Naive B cell (primary cell): ENCODE results near the gene IQCH. TPM values are rescaled to one million over a fixed set of nuclear protein-coding genes. Genes with fewer than 3 reads are reported as not detected.
A peak's percentile ranks its signal among the peaks of the same experiment; 100 is the strongest.

Experiments
- ATAC-seq, 2 donors: fragments of 150-1000 bp; cut with Tn5 transposase; 2 replicates each; pipeline ENCODE4 v1.10.0; 2021; ENCODE audit warnings: low read depth in 2 of 2, mild to moderate bottlenecking in 2 of 2, moderate library complexity in 2 of 2
- DNase-seq: peaks from one replicate; pipeline ENCODE4 v3.0.0; 2022
- H3K27ac Mint-ChIP-seq, 6 donors: one replicate each; pipeline ENCODE4 v1.8.0; 2020 to 2022; ENCODE audit warnings: mild to moderate bottlenecking in 6 of 6, mixed read lengths in 6 of 6, moderate library complexity in 5 of 6, inconsistent platforms in 2 of 6
- H3K27me3 Mint-ChIP-seq, 3 donors: one replicate each; pipeline ENCODE4 v1.8.0; 2021 to 2022; ENCODE audit warnings: mixed read lengths in 3 of 3, mild to moderate bottlenecking in 1 of 3
- H3K36me3 Mint-ChIP-seq, 2 donors: one replicate each; pipeline ENCODE4 v1.8.0; 2020 to 2022; ENCODE audit warnings: mixed read lengths in 2 of 2, inconsistent platforms in 1 of 2, mild to moderate bottlenecking in 1 of 2
- H3K4me1 Mint-ChIP-seq, 3 donors: one replicate each; pipeline ENCODE4 v1.8.0; 2020 to 2022; ENCODE audit warnings: mixed read lengths in 3 of 3, inconsistent platforms in 1 of 3, mild to moderate bottlenecking in 1 of 3, moderate library complexity in 1 of 3
- H3K4me3 Mint-ChIP-seq, 8 donors: one replicate each; pipeline ENCODE4 v1.8.0; 2020 to 2022; ENCODE audit warnings: mild to moderate bottlenecking in 8 of 8, mixed read lengths in 8 of 8, moderate library complexity in 8 of 8, inconsistent platforms in 2 of 8
- H3K9me3 Mint-ChIP-seq, 7 donors: one replicate each; pipeline ENCODE4 v1.8.0; 2020 to 2022; ENCODE audit warnings: mixed read lengths in 7 of 7, mild to moderate bottlenecking in 5 of 7, inconsistent platforms in 2 of 7, moderate library complexity in 1 of 7
- polyA plus RNA-seq, 6 donors: library from polyadenylated mRNA; unstranded; fragments of 300-500 nt; fragmentation: Illumina TruSeq; gene quantifications; one replicate each; pipeline ENCODE4 v1.2.3, GENCODE V29; 2021; ENCODE audit warnings: low read depth in 6 of 6

IQCH gene
- polyA plus RNA-seq, 6 donors from 2014 or later = 0.23 to 0.30 TPM; not detected in 4

GRCh38 chr15:67403428-67404154, 149.0 kb downstream of the IQCH start:
- ATAC-seq (no peak), DNase-seq (no peak)
- Mint-ChIP-seq H3K9me3 (no peaks in the 10 kb centered on the region), H3K4me1 (no peaks in the 10 kb centered on the region), H3K27ac (no peak overlapping the region), H3K4me3 (no peak overlapping the region), H3K36me3 (no peaks in the 10 kb centered on the region), H3K27me3 (no peaks in the 10 kb centered on the region)

- H3K36me3 Mint-ChIP-seq = no peaks in the 10 kb centered on the region
- no peak for DNase-seq
- no peaks in the 10 kb centered on the region for H3K27me3 Mint-ChIP-seq
- H3K4me1 Mint-ChIP-seq = no peaks in the 10 kb centered on the region
- H3K9me3 Mint-ChIP-seq = no peaks in the 10 kb centered on the region
- no peak for ATAC-seq
- no peak overlapping the region for H3K4me3 Mint-ChIP-seq
- no peak overlapping the region for H3K27ac Mint-ChIP-seq
Measured at GRCh38 chr15:67405208-67406191, 150.9 kb downstream of the IQCH start.

GRCh38 chr15:67406257-67406861, 151.8 kb downstream of the IQCH start:
- no peak for ATAC-seq
- no peaks in the 10 kb centered on the region for H3K4me1 Mint-ChIP-seq
- no peak for DNase-seq
- no peaks in the 10 kb centered on the region for H3K9me3 Mint-ChIP-seq
- H3K27me3 Mint-ChIP-seq = no peaks in the 10 kb centered on the region
- no peak overlapping the region for H3K4me3 Mint-ChIP-seq
- H3K27ac Mint-ChIP-seq = no peak overlapping the region
- no peaks in the 10 kb centered on the region for H3K36me3 Mint-ChIP-seq

GRCh38 chr15:67407786-67408185, 153.2 kb downstream of the IQCH start:
- Mint-ChIP-seq H3K9me3 (no peaks in the 10 kb centered on the region), H3K4me3 (no peak overlapping the region), H3K36me3 (no peaks in the 10 kb centered on the region), H3K27ac (no peak overlapping the region), H3K4me1 (no peaks in the 10 kb centered on the region), H3K27me3 (no peaks in the 10 kb centered on the region)
- DNase-seq (no peak), ATAC-seq (no peak)

GRCh38 chr15:67409175-67409574, 154.6 kb downstream of the IQCH start:
- Mint-ChIP-seq H3K9me3 (no peaks in the 10 kb centered on the region), H3K27me3 (peaks cover 0 to 5% (median 0%) of the 10 kb centered on the region in 3 donors), H3K27ac (no peak overlapping the region), H3K36me3 (peaks cover 0 to 7% of the 10 kb centered on the region in 2 donors), H3K4me3 (no peak overlapping the region), H3K4me1 (peaks cover 0 to 3% (median 0%) of the 10 kb centered on the region in 3 donors)
- ATAC-seq = no peak
- DNase-seq = no peak

- Mint-ChIP-seq H3K27me3 (peaks cover 0 to 10% (median 0%) of the 10 kb centered on the region in 3 donors), H3K9me3 (no peaks in the 10 kb centered on the region)
- ATAC-seq = no peak
Measured at GRCh38 chr15:67411486-67411885, 156.9 kb downstream of the IQCH start.

GRCh38 chr15:67413770-67414390, 159.3 kb downstream of the IQCH start:
- H3K9me3 Mint-ChIP-seq = no peaks in the 10 kb centered on the region
- H3K27ac Mint-ChIP-seq = peak overlapping the region in 1 of 6 donors; percentile 37
- ATAC-seq (no peak), DNase-seq (no peak)
- H3K4me1 Mint-ChIP-seq = peaks cover 0 to 3% (median 0%) of the 10 kb centered on the region in 3 donors
- H3K27me3 Mint-ChIP-seq = peaks cover 0 to 10% (median 0%) of the 10 kb centered on the region in 3 donors
- peaks cover 0 to 9% of the 10 kb centered on the region in 2 donors for H3K36me3 Mint-ChIP-seq
- H3K4me3 Mint-ChIP-seq = no peak overlapping the region

More at GRCh38 chr15:67411486-67411885, 156.9 kb downstream of the IQCH start:
- Mint-ChIP-seq H3K4me3 (no peak overlapping the region), H3K4me1 (peaks cover 0 to 3% (median 0%) of the 10 kb centered on the region in 3 donors), H3K36me3 (peaks cover 0 to 9% of the 10 kb centered on the region in 2 donors), H3K27ac (no peak overlapping the region)
- DNase-seq = no peak

GRCh38 chr15:67415181-67415580, 160.6 kb downstream of the IQCH start:
- Mint-ChIP-seq H3K4me1 (peaks cover 0 to 3% (median 0%) of the 10 kb centered on the region in 3 donors), H3K27me3 (peaks cover 0 to 10% (median 0%) of the 10 kb centered on the region in 3 donors), H3K9me3 (no peaks in the 10 kb centered on the region), H3K27ac (peak overlapping the region in 1 of 6 donors; percentile 2), H3K36me3 (peaks cover 0 to 9% of the 10 kb centered on the region in 2 donors), H3K4me3 (no peak overlapping the region)
- DNase-seq (no peak), ATAC-seq (no peak)

GRCh38 chr15:67416891-67417290, 162.3 kb downstream of the IQCH start:
- DNase-seq = no peak
- no peak overlapping the region for H3K27ac Mint-ChIP-seq
- peaks cover 0 to 9% of the 10 kb centered on the region in 2 donors for H3K36me3 Mint-ChIP-seq
- ATAC-seq = no peak
- peaks cover 0 to 10% (median 0%) of the 10 kb centered on the region in 3 donors for H3K27me3 Mint-ChIP-seq
- H3K4me1 Mint-ChIP-seq = peaks cover 0 to 3% (median 0%) of the 10 kb centered on the region in 3 donors
- no peaks in the 10 kb centered on the region for H3K9me3 Mint-ChIP-seq
- no peak overlapping the region for H3K4me3 Mint-ChIP-seq

GRCh38 chr15:67419705-67420104, 165.1 kb downstream of the IQCH start:
- ATAC-seq (no peak), DNase-seq (no peak)
- H3K27me3 Mint-ChIP-seq = no peaks in the 10 kb centered on the region
- H3K36me3 Mint-ChIP-seq = no peaks in the 10 kb centered on the region
- no peaks in the 10 kb centered on the region for H3K9me3 Mint-ChIP-seq
- no peak overlapping the region for H3K27ac Mint-ChIP-seq
- H3K4me3 Mint-ChIP-seq = no peak overlapping the region
- no peaks in the 10 kb centered on the region for H3K4me1 Mint-ChIP-seq

GRCh38 chr15:67420137-67420536, 165.6 kb downstream of the IQCH start:
- Mint-ChIP-seq H3K36me3 (no peaks in the 10 kb centered on the region), H3K9me3 (no peaks in the 10 kb centered on the region), H3K27ac (no peak overlapping the region), H3K4me1 (no peaks in the 10 kb centered on the region), H3K27me3 (no peaks in the 10 kb centered on the region), H3K4me3 (no peak overlapping the region)
- DNase-seq = no peak
- ATAC-seq = no peak

GRCh38 chr15:67421105-67421504, 166.5 kb downstream of the IQCH start:
- Mint-ChIP-seq H3K4me3 (no peak overlapping the region), H3K9me3 (no peaks in the 10 kb centered on the region), H3K36me3 (no peaks in the 10 kb centered on the region), H3K27ac (no peak overlapping the region), H3K27me3 (no peaks in the 10 kb centered on the region), H3K4me1 (no peaks in the 10 kb centered on the region)
- ATAC-seq = no peak
- DNase-seq = no peak

GRCh38 chr15:67422296-67422695, 167.7 kb downstream of the IQCH start:
- no peak for ATAC-seq
- Mint-ChIP-seq H3K27me3 (no peaks in the 10 kb centered on the region), H3K9me3 (no peaks in the 10 kb centered on the region), H3K4me3 (no peak overlapping the region), H3K4me1 (no peaks in the 10 kb centered on the region), H3K36me3 (no peaks in the 10 kb centered on the region), H3K27ac (no peak overlapping the region)
- no peak for DNase-seq
